SK-N-SH treated with all-trans-retinoic acid at 6 μM for 48 hours (cell line): ENCODE measurements around the gene CTXN1.

Experiments
- ATAC-seq: fragments of 200-7000 bp; cut with Tn5 transposase; 3 replicates; pipeline ENCODE4 v1.9.1; 2020; ENCODE audit warnings: mild to moderate bottlenecking, moderate library complexity
- ARNTL ChIP-seq: fragments of 450-650 bp; formaldehyde crosslinking; IDR thresholded peaks from 2 replicates; pipeline ENCODE4 v1.5.0; 2020; ENCODE audit warnings: low read depth, mild to moderate bottlenecking, moderate library complexity, borderline replicate concordance
- BACH2 ChIP-seq: fragments of 250-450 bp; sonication (Bioruptor Pico); IDR thresholded peaks from 2 replicates; pipeline ENCODE4 v1.9.0; 2021; ENCODE audit warnings: mild to moderate bottlenecking, borderline replicate concordance
- CSDC2 ChIP-seq: fragments of 250-450 bp; sonication (Bioruptor Pico); IDR thresholded peaks from 2 replicates; pipeline ENCODE4 v1.5.0; 2020; ENCODE audit warnings: mild to moderate bottlenecking, moderate library complexity
- GLIS3 ChIP-seq: fragments of 250-450 bp; sonication (Bioruptor Pico); IDR thresholded peaks from 2 replicates; pipeline ENCODE4 v1.5.0; 2020; ENCODE audit warnings: mild to moderate bottlenecking, moderate library complexity
- ISL1 ChIP-seq: fragments of 250-450 bp; sonication (Bioruptor Pico); IDR thresholded peaks from 2 replicates; pipeline ENCODE4 v2.1.2; 2022; ENCODE audit warnings: mild to moderate bottlenecking, moderate library complexity
- OSR1 ChIP-seq: fragments of 250-450 bp; sonication (Bioruptor Pico); IDR thresholded peaks from 2 replicates; pipeline ENCODE4 v1.8.0; 2022; ENCODE audit warnings: moderate library complexity, mild to moderate bottlenecking, inconsistent platforms
- PPARA ChIP-seq: fragments of 250-450 bp; sonication (Bioruptor Pico); IDR thresholded peaks from 2 replicates; pipeline ENCODE4 v1.5.0; 2020; ENCODE audit warnings: mild to moderate bottlenecking, borderline replicate concordance
- RARB ChIP-seq: fragments of 250-450 bp; sonication (Bioruptor Pico); IDR thresholded peaks from 2 replicates; pipeline ENCODE4 v1.8.0; 2021; ENCODE audit warnings: mild to moderate bottlenecking, moderate library complexity
- SNAI2 ChIP-seq: fragments of 250-450 bp; sonication (Bioruptor Pico); IDR thresholded peaks from 2 replicates; pipeline ENCODE4 v1.5.0; 2020; ENCODE audit warnings: mild to moderate bottlenecking, moderate library complexity
- TOX ChIP-seq: fragments of 250-450 bp; sonication (Bioruptor Pico); IDR thresholded peaks from 2 replicates; pipeline ENCODE4 v1.8.0; 2021; ENCODE audit warnings: mild to moderate bottlenecking, moderate library complexity, borderline replicate concordance
- ZC3H10 ChIP-seq: fragments of 250-450 bp; sonication (Bioruptor Pico); IDR thresholded peaks from 2 replicates; pipeline ENCODE4 v1.5.1; 2021; ENCODE audit warnings: mild to moderate bottlenecking, moderate library complexity
- ZFP3 ChIP-seq: fragments of 250-450 bp; sonication (Bioruptor Pico); IDR thresholded peaks from 2 replicates; pipeline ENCODE4 v1.5.0; 2020; ENCODE audit warnings: mild to moderate bottlenecking, moderate library complexity
- ZFP30 ChIP-seq: fragments of 450-650 bp; formaldehyde crosslinking; IDR thresholded peaks from 2 replicates; pipeline ENCODE4 v1.5.0; 2022; ENCODE audit warnings: mild to moderate bottlenecking, moderate library complexity
- ZNF565 ChIP-seq: fragments of 450-650 bp; formaldehyde crosslinking; conservative IDR thresholded peaks from 2 replicates; pipeline ENCODE4 v1.5.0; 2020; ENCODE audit warnings: low read depth, mild to moderate bottlenecking, moderate library complexity
- ZNF70 ChIP-seq: fragments of 450-650 bp; formaldehyde crosslinking; IDR thresholded peaks from 2 replicates; pipeline ENCODE4 v1.5.0; 2020; ENCODE audit warnings: mild to moderate bottlenecking, moderate library complexity
- ZNF8 ChIP-seq: fragments of 450-650 bp; formaldehyde crosslinking; IDR thresholded peaks from 2 replicates; pipeline ENCODE4 v1.5.0; 2020; ENCODE audit warnings: mild to moderate bottlenecking, moderate library complexity
- TF ChIP-seq, protein P1 (sequence below): fragments of 250-450 bp; sonication (Bioruptor Pico); IDR thresholded peaks from 2 replicates; pipeline ENCODE4 v1.8.0; 2020; ENCODE audit warnings: mild to moderate bottlenecking, moderate library complexity, borderline replicate concordance
- TF ChIP-seq, protein P2 (sequence below): fragments of 250-450 bp; sonication (Bioruptor Pico); IDR thresholded peaks from 2 replicates; pipeline ENCODE4 v1.5.0; 2020; ENCODE audit warnings: mild to moderate bottlenecking, moderate library complexity
- TF ChIP-seq, protein P3 (sequence below): fragments of 250-450 bp; sonication (Bioruptor Pico); IDR thresholded peaks from 2 replicates; pipeline ENCODE4 v1.5.1; 2021; ENCODE audit warnings: mild to moderate bottlenecking, moderate library complexity
- TF ChIP-seq, protein P4 (sequence below): fragments of 250-450 bp; sonication (Bioruptor Pico); IDR thresholded peaks from 2 replicates; pipeline ENCODE4 v1.8.0; 2021; ENCODE audit warnings: low read depth, mild to moderate bottlenecking, moderate library complexity, borderline replicate concordance
- TF ChIP-seq, protein P5 (sequence below): fragments of 250-450 bp; sonication (Bioruptor Pico); IDR thresholded peaks from 2 replicates; pipeline ENCODE4 v1.5.1; 2020; ENCODE audit warnings: low read depth, mild to moderate bottlenecking, moderate library complexity

CTXN1 gene

DNA sequence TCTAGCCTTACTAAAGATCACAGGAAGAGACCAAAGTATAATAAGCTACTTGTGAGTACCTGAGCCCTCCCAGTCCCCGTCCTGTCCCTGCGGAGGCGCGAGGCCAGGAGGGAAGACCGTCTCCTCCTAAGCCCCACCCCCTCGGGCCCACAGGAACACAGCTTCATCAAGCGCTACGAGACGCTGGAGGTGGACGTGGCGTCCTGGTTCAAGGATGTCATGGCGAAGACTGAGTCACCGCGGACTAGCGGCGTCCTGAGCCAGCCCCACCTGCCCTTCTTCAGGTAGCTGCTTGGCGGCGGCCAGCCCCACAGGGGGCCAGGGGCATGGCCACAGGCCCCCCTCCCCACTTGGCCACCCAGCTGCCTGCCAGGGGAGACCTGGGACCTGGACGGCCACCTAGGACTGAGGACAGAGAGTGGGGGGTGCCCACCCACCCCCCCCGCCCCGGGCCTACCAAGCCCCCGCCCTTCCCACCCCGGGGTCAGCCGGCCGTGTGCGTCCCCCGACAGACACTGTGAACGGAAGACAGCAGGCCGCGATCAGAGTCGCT lies 13.7 kb downstream of the CTXN1 start:
- no peak for ATAC-seq
- no peak for TF ChIP-seq RARB
- no peak for TF ChIP-seq ARNTL (CRISPR knock-in tag)
- TF ChIP-seq CSDC2 (CRISPR knock-in tag) = no peak
- no peak for TF ChIP-seq ZNF565 (CRISPR knock-in tag)
- TF ChIP-seq ZNF8 (CRISPR knock-in tag) = no peak
- no peak for TF ChIP-seq SNAI2 (CRISPR knock-in tag)
- TF ChIP-seq, protein P1, sequence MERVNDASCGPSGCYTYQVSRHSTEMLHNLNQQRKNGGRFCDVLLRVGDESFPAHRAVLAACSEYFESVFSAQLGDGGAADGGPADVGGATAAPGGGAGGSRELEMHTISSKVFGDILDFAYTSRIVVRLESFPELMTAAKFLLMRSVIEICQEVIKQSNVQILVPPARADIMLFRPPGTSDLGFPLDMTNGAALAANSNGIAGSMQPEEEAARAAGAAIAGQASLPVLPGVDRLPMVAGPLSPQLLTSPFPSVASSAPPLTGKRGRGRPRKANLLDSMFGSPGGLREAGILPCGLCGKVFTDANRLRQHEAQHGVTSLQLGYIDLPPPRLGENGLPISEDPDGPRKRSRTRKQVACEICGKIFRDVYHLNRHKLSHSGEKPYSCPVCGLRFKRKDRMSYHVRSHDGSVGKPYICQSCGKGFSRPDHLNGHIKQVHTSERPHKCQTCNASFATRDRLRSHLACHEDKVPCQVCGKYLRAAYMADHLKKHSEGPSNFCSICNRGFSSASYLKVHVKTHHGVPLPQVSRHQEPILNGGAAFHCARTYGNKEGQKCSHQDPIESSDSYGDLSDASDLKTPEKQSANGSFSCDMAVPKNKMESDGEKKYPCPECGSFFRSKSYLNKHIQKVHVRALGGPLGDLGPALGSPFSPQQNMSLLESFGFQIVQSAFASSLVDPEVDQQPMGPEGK = no peak
- TF ChIP-seq TOX (CRISPR knock-in tag) = no peak
- TF ChIP-seq BACH2 (CRISPR knock-in tag) = no peak
- TF ChIP-seq OSR1 (CRISPR knock-in tag) = no peak

DNA sequence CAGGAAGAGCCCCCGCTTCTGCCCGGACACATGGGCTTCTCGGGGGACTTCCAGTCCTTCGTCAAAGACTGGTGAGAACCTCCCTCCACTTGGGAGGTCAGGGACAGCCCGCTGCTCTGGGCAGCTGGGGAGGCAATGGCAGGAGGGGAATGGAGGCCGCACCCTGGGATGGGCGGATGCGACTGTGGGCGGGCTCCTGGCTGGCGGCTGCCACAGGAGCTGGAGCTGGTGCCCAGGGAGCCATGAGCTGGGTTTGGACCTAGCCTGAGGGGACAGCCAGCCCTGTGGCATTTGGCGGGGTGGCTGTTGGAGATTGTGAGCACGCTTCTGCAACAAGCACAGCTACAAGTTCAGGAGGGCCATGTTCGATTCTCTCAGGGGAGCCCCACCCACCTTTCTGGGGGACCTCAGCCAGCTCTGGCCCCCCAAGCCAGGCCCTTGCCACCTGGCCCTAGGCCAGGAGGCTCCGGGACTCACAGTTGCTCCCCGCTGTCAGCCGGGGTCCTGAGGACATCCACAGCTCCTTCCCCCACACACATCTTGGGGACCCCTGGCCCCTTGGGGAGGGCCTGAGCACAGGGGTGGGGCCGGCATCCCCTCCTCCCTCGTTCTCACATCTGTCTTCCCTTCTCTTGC lies 14.3 kb downstream of the CTXN1 start:
- TF ChIP-seq ARNTL (CRISPR knock-in tag) (no peak), ZFP30 (no peak), ZNF565 (CRISPR knock-in tag) (no peak), ZFP3 (no peak), ZC3H10 (CRISPR knock-in tag) (no peak), BACH2 (CRISPR knock-in tag) (no peak), PPARA (CRISPR knock-in tag) (no peak), ZNF70 (CRISPR knock-in tag) (no peak), GLIS3 (CRISPR knock-in tag) (no peak), CSDC2 (CRISPR knock-in tag) (no peak), ZNF8 (CRISPR knock-in tag) (no peak), TOX (CRISPR knock-in tag) (no peak), ISL1 (CRISPR knock-in tag) (no peak), RARB (no peak)
- TF ChIP-seq, protein P2, sequence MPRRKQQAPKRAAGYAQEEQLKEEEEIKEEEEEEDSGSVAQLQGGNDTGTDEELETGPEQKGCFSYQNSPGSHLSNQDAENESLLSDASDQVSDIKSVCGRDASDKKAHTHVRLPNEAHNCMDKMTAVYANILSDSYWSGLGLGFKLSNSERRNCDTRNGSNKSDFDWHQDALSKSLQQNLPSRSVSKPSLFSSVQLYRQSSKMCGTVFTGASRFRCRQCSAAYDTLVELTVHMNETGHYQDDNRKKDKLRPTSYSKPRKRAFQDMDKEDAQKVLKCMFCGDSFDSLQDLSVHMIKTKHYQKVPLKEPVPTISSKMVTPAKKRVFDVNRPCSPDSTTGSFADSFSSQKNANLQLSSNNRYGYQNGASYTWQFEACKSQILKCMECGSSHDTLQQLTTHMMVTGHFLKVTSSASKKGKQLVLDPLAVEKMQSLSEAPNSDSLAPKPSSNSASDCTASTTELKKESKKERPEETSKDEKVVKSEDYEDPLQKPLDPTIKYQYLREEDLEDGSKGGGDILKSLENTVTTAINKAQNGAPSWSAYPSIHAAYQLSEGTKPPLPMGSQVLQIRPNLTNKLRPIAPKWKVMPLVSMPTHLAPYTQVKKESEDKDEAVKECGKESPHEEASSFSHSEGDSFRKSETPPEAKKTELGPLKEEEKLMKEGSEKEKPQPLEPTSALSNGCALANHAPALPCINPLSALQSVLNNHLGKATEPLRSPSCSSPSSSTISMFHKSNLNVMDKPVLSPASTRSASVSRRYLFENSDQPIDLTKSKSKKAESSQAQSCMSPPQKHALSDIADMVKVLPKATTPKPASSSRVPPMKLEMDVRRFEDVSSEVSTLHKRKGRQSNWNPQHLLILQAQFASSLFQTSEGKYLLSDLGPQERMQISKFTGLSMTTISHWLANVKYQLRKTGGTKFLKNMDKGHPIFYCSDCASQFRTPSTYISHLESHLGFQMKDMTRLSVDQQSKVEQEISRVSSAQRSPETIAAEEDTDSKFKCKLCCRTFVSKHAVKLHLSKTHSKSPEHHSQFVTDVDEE (CRISPR knock-in tag) = no peak
- TF ChIP-seq, protein P1 = no peak
- TF ChIP-seq, protein P3, sequence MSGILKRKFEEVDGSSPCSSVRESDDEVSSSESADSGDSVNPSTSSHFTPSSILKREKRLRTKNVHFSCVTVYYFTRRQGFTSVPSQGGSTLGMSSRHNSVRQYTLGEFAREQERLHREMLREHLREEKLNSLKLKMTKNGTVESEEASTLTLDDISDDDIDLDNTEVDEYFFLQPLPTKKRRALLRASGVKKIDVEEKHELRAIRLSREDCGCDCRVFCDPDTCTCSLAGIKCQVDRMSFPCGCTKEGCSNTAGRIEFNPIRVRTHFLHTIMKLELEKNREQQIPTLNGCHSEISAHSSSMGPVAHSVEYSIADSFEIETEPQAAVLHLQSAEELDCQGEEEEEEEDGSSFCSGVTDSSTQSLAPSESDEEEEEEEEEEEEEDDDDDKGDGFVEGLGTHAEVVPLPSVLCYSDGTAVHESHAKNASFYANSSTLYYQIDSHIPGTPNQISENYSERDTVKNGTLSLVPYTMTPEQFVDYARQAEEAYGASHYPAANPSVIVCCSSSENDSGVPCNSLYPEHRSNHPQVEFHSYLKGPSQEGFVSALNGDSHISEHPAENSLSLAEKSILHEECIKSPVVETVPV = no peak
- TF ChIP-seq, protein P4, sequence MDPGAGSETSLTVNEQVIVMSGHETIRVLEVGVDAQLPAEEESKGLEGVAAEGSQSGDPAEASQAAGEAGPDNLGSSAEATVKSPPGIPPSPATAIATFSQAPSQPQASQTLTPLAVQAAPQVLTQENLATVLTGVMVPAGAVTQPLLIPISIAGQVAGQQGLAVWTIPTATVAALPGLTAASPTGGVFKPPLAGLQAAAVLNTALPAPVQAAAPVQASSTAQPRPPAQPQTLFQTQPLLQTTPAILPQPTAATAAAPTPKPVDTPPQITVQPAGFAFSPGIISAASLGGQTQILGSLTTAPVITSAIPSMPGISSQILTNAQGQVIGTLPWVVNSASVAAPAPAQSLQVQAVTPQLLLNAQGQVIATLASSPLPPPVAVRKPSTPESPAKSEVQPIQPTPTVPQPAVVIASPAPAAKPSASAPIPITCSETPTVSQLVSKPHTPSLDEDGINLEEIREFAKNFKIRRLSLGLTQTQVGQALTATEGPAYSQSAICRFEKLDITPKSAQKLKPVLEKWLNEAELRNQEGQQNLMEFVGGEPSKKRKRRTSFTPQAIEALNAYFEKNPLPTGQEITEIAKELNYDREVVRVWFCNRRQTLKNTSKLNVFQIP (CRISPR knock-in tag) = no peak
- TF ChIP-seq, protein P5, sequence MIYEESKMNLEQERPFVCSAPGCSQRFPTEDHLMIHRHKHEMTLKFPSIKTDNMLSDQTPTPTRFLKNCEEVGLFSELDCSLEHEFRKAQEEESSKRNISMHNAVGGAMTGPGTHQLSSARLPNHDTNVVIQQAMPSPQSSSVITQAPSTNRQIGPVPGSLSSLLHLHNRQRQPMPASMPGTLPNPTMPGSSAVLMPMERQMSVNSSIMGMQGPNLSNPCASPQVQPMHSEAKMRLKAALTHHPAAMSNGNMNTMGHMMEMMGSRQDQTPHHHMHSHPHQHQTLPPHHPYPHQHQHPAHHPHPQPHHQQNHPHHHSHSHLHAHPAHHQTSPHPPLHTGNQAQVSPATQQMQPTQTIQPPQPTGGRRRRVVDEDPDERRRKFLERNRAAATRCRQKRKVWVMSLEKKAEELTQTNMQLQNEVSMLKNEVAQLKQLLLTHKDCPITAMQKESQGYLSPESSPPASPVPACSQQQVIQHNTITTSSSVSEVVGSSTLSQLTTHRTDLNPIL = no peak
- ATAC-seq = no peak
